GM12892 (cell line): ENCODE results near the gene LAMA2.

Experiments
- POLR2A ChIP-seq: IDR thresholded peaks from 2 replicates; pipeline ENCODE4 v1.6.1; 2011; ENCODE audit warnings: low read depth, low read length, control low read depth
- POLR2AphosphoS5 ChIP-seq: IDR thresholded peaks from 2 replicates; pipeline ENCODE4 v1.6.1; 2011; ENCODE audit warnings: low read depth, low read length, control low read depth
- TAF1 ChIP-seq: IDR thresholded peaks from 2 replicates; pipeline ENCODE4 v1.6.1; 2011; ENCODE audit warnings: low read depth, mild to moderate bottlenecking, control low read depth, low read length, borderline replicate concordance

DNA sequence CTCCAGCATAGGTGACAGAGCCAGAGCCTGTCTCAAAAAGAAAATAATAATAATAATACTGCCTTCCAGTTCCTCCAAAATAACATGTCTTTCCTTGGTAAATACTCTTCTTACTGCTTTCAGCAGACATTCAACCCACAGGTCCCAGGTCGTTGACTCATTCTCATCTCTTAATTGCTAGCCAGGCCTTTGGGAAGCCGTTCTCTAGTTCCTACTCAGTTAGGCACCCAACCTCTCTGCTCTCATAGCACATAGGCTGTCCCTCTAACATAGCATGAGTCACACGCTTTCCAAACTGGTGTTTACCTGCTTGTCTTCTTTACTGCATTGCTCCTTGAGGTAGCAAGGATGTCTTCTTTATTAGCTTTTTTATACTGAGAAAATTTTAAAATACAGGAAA, 98.8 kb downstream of the LAMA2 start:
- TF ChIP-seq POLR2A (no peak), POLR2AphosphoS5 (no peak), TAF1 (no peak)
